T-helper 9 cell (primary cell): ENCODE measurements around the gene SPOCK1.

Source experiments
- DNase-seq: peaks from one replicate; pipeline ENCODE4 v3.0.0-alpha.2; 2020

SPOCK1 gene

DNA sequence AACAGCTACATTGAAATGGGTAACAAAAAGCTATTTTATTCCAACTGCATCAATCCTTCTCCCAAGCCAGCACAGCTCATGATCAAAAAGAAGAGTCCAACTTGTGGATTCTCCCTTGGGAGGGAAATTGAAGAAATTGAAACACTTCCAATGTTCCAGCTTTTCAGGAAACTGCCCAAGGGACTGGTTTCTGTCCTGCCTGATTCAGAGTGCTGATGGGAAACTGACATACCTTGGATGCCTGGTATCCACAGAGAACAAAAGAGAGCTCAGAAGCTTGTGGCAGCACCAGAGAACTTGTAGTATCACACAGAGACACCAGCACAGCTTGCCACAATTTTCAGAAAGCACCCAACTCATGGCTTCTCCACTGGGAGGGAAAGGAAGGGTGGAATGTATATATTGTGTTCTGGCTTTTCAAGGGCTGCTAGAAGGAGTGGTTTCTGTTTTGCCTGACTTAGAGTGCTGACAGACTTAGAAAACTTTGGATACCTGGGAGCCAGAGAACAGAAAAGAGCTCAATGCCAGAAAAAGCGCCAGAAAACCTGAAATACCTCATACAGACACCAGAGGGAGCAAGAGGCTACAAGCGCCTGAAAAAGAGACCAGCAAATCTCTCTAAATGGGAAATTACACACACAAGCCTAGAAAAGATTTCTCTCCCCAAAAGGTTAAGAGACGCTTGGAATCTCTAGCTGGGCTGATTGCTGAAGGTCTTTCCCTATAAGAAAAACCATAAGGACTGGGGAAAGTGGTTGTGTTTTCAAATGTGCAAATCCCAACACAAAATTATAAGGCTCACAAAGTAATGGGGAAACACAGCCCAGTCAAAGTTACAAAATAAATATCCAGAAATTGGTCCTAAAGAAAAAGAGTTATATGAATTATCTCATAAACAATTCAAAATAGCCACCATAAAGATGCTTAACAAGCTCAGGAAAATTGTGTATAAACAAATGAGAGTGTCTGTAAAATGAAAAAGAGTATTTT is 178.8 kb downstream of the SPOCK1 start:
- no peak for DNase-seq

DNA sequence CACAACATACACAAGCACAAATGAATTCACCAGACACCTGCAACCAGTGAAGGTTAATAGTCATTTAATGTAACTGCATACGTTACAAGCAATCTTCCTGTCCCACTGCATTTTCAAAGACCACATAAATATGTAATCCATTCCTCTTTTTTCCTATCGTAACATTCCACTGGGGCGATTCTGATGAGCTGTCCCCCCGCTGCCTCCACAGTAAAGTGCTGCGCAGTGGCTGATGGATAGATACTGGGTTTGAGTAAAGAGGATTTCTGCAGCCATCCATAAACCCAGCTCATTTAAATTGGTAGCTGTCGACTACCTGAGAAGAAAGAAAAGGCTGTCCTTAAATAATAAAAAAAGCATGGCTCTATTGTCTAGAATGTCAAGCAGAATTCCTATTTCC is 181.1 kb downstream of the SPOCK1 start:
- no peak for DNase-seq

DNA sequence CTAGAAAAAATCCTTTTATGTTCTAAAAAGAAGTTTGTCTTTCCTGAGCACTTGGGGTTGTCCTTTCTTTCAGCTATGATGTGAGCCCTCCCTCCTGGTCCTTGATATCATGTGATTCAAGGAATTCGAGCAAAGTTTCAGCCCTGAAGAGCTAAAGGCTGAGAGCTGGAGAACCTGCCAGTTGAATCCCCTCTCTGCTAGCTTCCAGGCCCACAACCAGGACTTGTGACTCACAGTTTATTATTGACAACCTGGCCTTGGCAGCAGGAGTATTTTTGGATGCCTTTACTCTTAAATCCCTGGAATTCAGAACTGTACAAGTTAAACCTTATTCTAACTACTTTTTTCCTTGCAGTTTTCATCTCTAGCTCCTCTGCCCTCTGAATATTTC is 182.8 kb downstream of the SPOCK1 start:
- DNase-seq, result no peak

DNA sequence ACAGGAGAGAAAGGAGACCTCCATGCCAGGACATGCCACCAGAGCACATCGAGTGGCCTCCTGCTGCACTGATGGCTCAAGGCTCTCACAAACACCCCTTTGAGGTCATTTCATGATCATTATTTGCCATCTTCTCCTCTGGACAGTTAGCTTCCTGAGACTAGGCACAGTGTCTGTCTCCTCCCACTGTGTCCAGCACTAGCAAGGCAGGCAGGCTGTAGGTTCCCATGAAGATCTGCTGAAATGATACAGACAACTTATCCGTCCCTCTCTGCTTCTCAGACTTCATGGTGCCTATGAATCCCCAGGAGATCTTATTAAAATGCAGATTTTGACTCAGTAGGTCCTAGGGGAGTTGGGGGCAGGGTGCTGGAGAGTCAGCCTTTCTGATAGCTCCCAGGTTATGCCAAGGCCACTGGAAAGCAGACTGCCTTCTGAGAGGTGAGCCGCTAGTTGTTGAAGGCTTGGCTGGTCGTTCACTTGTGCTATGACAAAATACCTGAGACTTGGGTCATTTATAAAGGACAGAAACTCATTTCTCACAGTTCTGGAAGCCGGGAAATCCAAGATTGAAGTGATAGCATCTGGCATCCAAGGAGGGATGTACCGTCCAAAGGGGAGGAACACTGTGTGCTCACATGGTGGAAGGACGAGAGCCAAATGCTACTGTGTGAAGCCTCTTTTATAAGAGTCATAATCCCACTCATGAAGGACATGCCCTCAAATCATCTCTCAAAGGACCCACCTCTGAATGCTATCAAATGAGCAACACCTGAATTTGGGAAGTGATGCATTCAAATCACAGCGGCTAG is 183.4 kb downstream of the SPOCK1 start:
- DNase-seq, result no peak

DNA sequence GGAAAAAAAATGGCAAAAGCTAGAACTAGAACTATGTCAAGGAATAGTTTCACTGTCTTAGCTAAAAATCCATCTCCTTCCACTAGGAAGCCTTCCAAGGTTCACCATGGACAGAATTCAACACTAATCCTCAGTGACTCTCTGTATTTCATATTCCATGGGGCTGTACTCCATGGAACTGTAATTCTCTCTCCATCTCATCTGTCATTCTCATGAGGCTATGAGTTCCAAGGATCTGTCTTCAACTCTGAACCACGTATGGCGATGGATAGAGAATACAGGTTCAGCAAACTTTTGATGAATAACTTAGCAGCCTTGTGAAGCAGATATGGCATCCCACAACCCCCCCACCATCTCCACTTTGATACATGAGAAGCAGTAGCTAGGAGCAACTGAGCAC is 184.0 kb downstream of the SPOCK1 start:
- no peak for DNase-seq

DNA sequence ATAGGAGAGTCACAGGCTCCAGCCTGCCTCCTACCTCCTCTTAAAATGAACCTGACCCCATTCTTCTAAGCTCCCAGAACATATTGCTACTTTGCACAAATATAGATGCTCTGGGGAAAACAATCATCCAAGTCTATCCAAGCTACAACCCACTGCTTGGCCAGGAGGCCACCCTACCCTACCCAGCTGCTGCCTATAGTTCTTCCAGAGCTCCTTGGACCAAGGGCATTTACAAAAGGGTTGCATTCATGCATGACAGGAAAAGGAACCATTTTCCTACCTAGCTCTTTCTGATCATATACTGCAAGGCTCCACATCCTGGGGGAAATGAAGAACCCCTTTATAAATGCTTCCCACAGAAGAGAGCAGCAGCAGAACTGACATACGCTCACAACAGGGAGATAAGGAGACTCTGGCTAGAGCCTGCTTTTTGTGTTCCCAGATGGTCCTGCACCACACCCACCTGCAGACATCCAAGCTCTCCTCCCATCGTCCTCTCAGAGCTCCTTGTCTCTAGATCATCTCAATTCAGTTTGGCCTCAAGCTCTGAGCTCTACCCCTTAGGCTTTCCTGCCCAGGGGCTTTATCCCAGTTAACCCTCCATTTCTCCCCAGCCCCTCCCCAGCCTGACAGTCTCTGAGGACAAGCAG is 185.5 kb downstream of the SPOCK1 start:
- DNase-seq, result no peak

DNA sequence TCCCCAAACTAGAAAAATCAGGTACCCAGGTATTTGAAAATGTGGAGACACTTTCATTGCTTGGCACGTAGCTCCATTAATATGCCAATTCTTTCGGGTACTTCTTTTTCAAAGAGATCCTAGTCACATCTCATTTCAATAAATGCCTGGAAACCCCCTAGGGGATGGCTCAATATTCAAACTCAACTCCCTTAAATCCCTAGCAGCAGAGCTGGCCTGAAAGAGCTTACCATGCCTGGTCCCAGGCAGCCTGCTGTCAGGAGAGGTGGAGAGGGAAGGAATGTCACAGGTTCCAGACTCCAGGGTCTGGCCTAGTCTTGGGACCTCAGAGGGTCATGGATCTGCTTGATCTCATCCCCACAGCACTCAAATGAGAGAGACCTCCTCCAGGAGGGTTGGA is 187.1 kb downstream of the SPOCK1 start:
- DNase-seq, result no peak

DNA sequence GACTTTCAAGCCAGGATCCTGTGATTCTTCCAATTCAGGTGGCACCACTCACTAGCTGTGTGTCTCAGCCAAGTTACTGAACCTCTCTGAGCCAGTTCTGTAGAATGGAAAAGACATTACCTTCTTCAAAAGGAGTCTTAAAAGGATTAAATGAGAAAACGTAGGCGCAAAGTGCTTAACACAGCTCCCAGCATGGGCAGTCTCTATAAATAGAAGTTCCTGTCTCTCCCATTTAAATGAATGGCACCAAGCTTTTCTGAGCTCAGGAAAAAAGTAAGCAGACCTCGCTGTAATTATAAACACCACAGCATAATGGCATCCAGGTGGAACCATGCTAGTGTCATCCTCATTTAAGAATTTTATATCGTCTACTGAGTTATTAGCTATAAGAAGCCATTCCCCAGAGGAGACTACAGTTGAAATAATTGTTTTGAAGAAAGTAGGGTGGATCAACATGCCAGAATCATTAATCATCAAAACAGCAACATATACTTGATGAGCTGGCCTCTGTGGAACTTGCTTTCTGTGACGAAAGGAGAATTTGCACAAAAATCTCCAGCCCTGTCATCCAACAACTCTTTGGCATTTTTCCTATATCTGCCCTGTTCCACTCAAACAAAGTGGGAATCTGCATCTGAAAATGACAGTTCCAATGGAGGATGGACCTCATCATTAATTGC is 188.9 kb downstream of the SPOCK1 start:
- no peak for DNase-seq

DNA sequence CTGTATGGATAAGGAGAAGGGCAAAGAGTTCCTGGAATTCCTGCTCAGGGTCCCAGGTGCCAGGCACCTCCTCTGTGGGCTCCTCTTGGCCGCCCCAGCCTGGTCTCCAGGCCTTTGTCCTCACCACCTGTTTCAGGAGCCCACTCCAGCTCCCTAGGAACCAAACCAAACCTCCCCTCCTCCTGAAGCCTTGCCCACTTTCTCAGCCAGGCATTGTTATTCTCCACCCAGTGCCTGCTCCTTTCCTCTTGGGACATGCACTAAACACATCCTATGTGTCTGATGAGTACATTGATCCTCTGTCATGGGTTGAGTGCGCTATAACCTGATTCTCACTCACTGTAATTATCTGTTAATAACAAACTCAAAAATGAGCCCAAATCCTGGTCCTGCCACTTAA is 189.8 kb downstream of the SPOCK1 start:
- DNase-seq, result no peak

DNA sequence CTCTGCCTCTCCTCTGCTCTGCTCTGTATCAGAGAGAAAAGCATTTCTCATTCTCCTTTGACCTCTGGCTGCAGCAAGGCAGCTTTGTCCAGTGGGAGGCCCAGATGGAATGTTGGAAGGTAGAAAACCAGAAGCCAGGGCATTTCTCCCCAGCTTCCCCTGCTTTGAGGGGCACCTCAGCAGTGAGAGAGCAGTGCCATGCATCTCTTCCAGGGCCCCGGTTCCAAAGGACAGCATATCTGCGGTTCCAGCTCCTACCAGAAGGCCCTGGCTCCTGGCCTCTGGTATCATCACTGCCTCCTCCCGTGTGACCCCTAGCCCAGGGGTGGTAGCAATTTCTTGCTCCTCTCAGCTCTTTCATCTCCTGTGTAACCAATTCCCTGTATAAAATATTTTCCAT is 190.8 kb downstream of the SPOCK1 start:
- DNase-seq, result no peak

DNA sequence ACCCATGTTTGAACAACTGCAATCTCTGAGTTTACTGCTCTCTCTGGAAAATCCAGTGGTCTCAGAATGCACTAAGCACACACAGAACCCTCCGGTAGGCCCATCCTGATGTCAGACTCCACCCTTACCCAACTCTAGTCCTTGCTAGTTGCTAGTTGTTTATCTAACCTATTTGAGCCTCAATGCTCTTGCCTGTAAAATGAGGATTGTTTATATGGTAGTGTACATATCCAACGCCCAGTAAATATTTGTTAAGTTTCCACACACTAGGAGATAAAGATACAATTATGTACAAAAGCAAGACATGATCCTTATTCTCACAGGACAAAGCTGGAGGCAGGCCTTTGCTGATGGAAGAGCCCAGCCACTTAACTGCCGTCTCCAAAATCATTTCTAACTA is 192.2 kb downstream of the SPOCK1 start:
- no peak for DNase-seq

DNA sequence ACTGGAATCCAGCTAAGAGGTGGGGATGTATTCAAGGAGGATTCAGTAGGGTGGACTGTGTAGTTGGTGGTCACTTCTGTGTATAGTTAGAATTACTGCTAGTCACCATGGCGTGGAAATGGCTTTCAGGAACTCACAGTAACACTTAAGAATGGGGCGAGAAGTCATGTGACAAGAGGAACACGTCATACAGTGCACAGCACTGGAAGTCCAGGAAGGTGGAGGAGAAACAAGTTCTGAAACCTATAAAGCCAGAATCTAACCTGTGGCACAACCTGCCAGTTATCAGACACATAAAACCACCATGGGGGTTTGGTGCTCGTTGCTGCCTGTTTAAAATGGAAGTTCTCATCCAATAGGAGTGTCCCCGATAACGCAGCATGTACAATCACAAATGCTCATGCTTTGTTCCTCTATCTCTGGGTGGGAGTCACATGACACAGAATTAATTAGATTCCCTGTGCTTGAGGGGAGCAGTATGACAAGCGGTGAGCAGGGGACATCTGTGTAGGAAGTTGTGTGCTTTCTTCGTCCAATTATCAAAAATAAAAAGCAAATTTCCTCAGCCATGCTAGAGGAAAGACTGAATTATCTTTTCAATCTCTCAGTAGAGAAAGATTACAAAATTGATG is 193.0 kb downstream of the SPOCK1 start:
- no peak for DNase-seq

DNA sequence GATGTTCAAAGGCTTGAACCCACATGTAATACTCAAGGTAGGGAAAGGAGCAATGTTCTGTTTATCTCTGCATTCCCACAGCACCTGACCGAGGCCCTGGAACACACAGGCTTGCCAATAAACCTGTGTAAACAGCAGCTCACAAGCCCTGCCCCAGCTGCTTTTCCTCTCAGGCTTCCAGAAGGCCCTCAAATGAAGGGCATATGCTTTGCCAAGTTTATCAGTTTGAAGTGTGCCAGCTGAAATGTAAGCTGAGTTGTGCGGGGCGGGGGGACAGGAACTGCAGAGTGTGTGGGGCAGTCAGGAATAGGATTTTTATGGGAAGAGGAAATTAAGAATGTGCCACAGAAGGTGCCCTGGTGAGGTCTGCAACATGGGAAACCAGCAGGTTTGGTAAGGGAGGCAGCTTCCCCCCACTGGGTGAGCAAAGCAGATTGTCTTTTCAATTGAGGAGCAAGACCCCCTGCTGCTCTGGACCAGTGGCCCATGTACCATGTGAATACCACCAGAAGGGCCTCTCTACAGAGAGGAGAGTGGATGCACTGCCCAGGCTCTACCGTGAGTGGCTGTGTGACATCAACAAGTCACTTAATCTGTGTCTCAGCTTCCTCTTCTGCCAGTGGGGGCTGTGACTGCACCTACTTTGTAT is 194.8 kb downstream of the SPOCK1 start:
- DNase-seq, result no peak

DNA sequence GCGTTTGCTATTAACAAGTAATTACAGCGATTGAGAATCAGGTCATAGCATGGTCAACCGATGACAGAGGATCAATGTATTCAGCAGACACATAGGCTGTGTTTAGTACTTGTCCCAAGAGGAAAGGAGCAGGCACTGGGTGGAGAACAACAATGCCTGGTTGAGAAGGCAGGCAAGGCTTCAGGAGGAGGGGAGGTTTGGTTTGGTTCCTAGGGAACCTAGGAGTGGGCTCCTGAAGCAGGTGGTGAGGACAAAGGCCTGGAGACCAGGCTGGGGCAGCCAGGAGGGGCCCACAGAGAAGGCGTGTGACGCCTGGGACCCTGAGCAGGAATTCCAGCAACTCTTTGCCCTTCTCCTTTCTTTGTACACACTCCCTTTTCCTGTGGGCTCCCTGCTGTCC is 195.6 kb downstream of the SPOCK1 start:
- DNase-seq, result no peak

DNA sequence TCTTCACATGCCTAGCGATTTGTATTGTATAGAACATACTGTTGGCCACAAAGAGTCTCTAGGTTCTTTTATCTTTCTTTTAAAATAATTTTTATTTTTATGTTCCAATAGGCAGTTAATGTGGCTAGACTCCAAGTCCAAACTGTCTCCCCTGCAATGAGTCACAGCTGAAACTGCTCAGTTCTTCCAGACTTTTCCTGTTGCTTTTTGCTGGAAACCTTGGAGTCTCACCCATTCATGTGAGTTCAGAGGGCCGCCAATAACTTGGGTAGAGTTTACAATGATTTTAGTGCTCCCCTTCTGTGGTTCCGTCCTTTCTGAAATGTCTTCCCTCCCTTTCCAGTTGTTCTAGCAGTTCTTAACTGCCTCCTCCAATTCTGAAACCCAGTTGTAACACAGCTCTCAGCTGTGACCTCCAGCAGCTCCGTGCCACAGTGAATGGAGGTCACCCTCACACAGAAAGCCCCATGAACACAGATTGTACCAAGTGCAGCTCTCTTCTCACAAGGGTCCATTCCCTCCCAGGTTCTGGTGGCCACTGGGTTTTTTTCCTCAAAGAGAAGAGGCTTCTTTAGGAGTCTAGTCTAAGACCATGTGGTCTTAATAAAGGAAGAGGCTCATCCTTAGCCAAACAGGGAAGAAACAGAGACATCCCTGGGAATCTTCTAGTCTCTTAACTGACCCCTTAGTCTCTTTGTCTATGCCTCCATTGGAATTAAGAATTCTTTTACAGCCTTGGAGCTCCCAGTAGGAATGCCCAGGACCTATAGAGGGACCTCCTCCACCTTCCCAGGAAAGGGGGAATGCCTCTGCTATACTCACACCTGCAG is 198.5 kb downstream of the SPOCK1 start:
- no peak for DNase-seq

DNA sequence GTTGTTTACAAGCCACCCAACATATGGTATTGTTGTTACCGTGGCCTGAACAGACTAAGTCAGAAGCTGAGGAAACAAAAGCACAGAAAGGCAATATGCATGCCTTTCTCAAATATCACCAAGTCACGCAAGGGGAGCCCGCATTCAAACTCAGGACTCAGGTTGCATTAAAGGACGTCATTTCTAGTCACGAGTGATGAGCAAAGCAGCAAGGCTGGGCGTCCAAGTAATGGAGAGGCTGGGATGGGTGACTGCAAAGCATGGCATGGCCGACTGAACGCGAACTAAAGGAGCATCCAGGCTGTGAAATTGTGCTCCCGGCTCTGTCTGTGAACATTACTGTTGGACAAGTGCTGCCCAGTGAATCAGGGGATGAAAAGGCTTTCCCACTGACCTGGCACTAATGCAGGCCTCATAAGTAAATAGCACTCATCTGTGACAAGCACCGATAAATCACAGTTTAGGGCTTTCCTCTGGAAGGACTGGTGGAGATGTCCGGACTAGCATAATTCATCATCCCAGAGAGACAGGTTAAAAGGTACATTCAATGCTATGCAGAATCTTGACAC is 202.8 kb downstream of the SPOCK1 start:
- DNase-seq, result no peak

DNA sequence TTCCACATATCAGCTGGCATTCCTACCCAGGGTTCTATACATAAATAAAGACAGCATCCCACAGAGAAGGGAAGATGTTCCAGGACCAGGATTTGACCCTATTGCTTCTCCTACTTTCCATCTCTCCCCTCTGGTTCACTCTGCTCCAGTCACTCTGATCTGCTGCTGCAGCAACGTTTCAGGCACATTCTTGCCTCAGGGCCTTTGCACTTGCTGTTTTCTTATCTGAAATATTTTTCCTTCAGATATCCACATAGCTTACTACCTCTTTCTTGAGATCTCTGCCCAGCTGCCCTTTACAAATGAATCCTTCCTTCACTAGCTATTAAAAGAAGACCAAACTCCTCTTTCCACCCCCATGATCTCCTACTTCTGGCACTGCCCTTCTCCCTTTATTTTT is 204.5 kb downstream of the SPOCK1 start:
- DNase-seq, result no peak

DNA sequence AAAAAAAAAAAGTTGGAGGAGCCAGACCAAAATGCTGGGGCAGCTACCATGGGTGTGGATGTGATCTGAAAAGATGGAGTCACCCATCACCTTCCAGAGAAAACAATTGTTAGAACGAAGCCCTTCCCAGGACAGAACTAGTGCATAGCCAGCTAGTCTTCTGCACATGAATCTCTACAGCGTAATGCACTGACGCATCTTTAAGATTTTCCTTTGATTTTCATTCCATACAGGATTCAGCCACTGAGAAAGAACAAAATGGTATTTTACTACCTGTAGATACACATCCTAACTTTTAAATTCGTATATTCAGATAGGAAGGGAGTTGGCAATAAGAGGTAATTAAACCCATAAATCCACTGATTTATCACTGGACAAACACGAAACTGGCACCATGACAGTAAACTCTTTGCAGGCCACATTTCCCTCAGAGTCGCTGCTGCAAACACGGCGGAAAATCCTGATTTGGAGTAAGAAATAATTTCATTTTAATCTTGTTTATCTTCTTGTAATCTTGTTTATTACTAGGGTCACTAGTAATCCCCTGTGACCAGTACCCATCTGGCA is 206.6 kb downstream of the SPOCK1 start:
- no peak for DNase-seq

DNA sequence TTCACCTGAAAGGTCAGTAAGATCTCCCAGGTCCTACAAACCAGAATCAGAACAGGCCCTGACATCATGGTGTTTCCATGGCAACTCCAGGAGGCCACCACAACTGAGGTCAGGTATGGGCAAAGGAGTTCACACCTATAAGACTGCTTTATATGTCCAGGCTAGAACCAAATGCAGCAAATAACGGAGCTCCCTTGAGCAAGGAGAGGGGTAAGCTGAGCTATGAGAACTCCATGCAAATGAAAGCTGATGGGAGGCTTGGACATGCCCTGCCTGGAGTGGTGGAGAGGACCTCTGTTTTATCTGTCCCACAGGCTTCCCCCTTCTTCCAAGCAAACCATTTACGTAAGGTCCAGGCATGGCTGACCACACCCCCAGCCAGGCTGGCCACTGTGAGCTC is 207.7 kb downstream of the SPOCK1 start:
- DNase-seq, result no peak

DNA sequence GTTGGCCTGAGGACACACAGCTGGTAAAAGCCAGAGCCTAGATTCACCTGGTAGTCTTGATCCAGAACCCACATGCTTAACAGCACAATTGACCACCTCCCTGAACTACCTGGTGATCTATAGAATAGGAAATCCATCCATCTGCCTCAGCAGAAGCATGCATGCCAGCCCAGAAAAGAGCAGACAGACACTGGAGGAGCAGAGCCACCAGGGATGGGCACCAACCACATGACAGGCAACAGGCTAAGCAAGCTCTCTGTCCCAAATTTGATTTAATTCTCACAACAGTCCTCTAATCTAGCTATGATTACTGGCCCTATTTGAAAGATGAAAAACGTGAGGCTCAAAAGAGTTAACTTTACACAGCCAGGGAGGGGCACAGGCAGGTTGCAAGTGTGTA is 208.1 kb downstream of the SPOCK1 start:
- no peak for DNase-seq
